Transverse colon (tissue), 4 donors: ENCODE data around the gene SEPTIN5. TPM values are rescaled to one million over a fixed set of nuclear protein-coding genes. Genes with fewer than 3 reads are reported as not detected.
A peak's percentile ranks its signal among the peaks of the same experiment; 100 is the strongest.

Experiments used
- DNase-seq: peaks from one replicate; pipeline ENCODE4 v3.0.0-alpha.2; 2019
- H3K27ac ChIP-seq, 4 donors: fragments of 200-600 bp; sonication (generic); 2 replicates each; pipeline ENCODE4 v1.5.1; 2016 to 2018; ENCODE audit warnings: inconsistent platforms in 4 of 4
- H3K27me3 ChIP-seq: fragments of 200-600 bp; sonication (generic); 2 replicates; pipeline ENCODE4 v1.5.1; 2017; ENCODE audit warnings: inconsistent platforms
- H3K36me3 ChIP-seq, 4 donors: fragments of 200-600 bp; sonication (generic); 2 replicates each; pipeline ENCODE4 v1.5.1; 2017 to 2019; ENCODE audit warnings: inconsistent platforms in 4 of 4
- H3K4me1 ChIP-seq, 4 donors: fragments of 200-600 bp; sonication (generic); 2 replicates each; pipeline ENCODE4 v1.5.1; 2017 to 2020; ENCODE audit warnings: inconsistent platforms in 4 of 4
- H3K4me3 ChIP-seq, 4 donors: fragments of 200-600 bp; sonication (generic); 1 replicate in 1 of 4; 2 replicates in 3 of 4; pipeline versions ENCODE4 v1.5.1 to v1.6.1; 2017 to 2019; ENCODE audit warnings: inconsistent platforms in 4 of 4
- H3K9me3 ChIP-seq, 2 donors: fragments of 200-600 bp; sonication (generic); 2 replicates each; pipeline ENCODE4 v1.5.1; 2017 to 2019; ENCODE audit warnings: inconsistent platforms in 2 of 2
- CTCF ChIP-seq, 5 experiments: fragments of 200-600 bp in 3 of 5; fragments of 450-650 bp in 2 of 5; sonication (generic) in 3 of 5; IDR thresholded peaks; 1 replicate in 2 of 5; 2 replicates in 3 of 5; pipeline ENCODE4 v1.5.1; 2016 to 2017; ENCODE audit warnings: antibody characterized with exemption in 5 of 5, inconsistent platforms in 3 of 5, mild to moderate bottlenecking in 2 of 5, moderate library complexity in 1 of 5
- EP300 ChIP-seq: sonication (generic); formaldehyde crosslinking; IDR thresholded peaks from one replicate; pipeline ENCODE4 v1.6.1; 2017; ENCODE audit warnings: antibody characterized with exemption, low read depth
- POLR2A ChIP-seq: fragments of 450-650 bp; IDR thresholded peaks from one replicate; pipeline ENCODE4 v1.6.1; 2016; ENCODE audit warnings: antibody characterized with exemption, mild to moderate bottlenecking, moderate library complexity
- POLR2AphosphoS5 ChIP-seq, 3 donors: sonication (generic); formaldehyde crosslinking; IDR thresholded peaks; one replicate each; pipeline ENCODE4 v1.6.1; 2016; ENCODE audit warnings: antibody characterized with exemption in 3 of 3
- whole genome bisulfite sequencing, 2 donors: methylation state at CpG; one replicate each; pipeline ENCODE4 v1.1.5; 2018; ENCODE audit warnings: low coverage in 1 of 2; 5-methylcytosine and 5-hydroxymethylcytosine counted together
- in situ Hi-C, 4 donors: fragments of 200-750 bp; cut with MboI; loops; one replicate each; pipeline versions ENCODE4 v1.15.0 to v1.15.1; 2017; ENCODE audit warnings: low sequenced_read_pairs in 3 of 4, low pct_ligation_motif_present in 1 of 4, low pct_unique_long_range_greater_than_20kb in 1 of 4
- intact Hi-C: fragments of 100-400 bp; cut with DNase I; formaldehyde crosslinking; loops from one replicate; pipeline ENCODE4 v1.15.1; 2023; ENCODE audit warnings: low total_unique reads
- total RNA-seq, 4 donors: library from RNA; depleted of rRNA; stranded (reverse); fragments of >200 nt; gene quantifications; one replicate each; pipeline ENCODE4 v1.1.0, GENCODE V29; 2016

SEPTIN5 gene
- total RNA-seq, 4 donors from 2014 or later: 2.5 to 709 (median 5.4) TPM

- H3K27ac ChIP-seq: no peak overlapping the region
- H3K27me3 ChIP-seq: peaks cover 42% of the 10 kb centered on the region
- no peaks in the 10 kb centered on the region for H3K36me3 ChIP-seq
- TF ChIP-seq CTCF (IDR thresholded peaks at IDR 0.05): no peak
- no peak for TF ChIP-seq POLR2AphosphoS5 (IDR thresholded peaks at IDR 0.05)
- no peak for TF ChIP-seq EP300
- TF ChIP-seq POLR2A: no peak
- WGBS, 2 donors: 59% methylated on average over 11 of the region's 11 CpGs; no CpG with 5 or more reads in 1 of the 2 donors
- no peaks in the 10 kb centered on the region for H3K9me3 ChIP-seq
- in situ Hi-C loops: no loop called here
- no peaks in the 10 kb centered on the region for H3K4me1 ChIP-seq
- no peak overlapping the region for H3K4me3 ChIP-seq
- no peak for DNase-seq
- intact Hi-C loops: loop anchor here (2.0 kb wide), 1 partner anchor 38 kb away; no protein-coding TSS in a partner anchor
These were observed 35.3 kb upstream of the SEPTIN5 start for GRCh38 chr22:19678949-19679521.

- intact Hi-C loops: loop anchor here (2.0 kb wide), 1 partner anchor 37 kb away; no protein-coding TSS in a partner anchor
- Histone ChIP-seq H3K4me1 (no peaks in the 10 kb centered on the region), H3K27ac (no peak overlapping the region), H3K9me3 (no peaks in the 10 kb centered on the region), H3K36me3 (no peaks in the 10 kb centered on the region), H3K4me3 (no peak overlapping the region), H3K27me3 (peaks cover 42% of the 10 kb centered on the region)
- in situ Hi-C loops: no loop called here
- TF ChIP-seq POLR2AphosphoS5 (IDR thresholded peaks at IDR 0.05): no peak
- TF ChIP-seq POLR2A: no peak
- peak; percentile 63 to 83 (median 80) for TF ChIP-seq CTCF (IDR thresholded peaks at IDR 0.05)
- no peak for TF ChIP-seq EP300
- 29% methylated on average over 14 of the region's 14 CpGs; no CpG with 5 or more reads in 1 of the 2 donors for WGBS, 2 donors
- peak; percentile 27 for DNase-seq
These were observed 34.7 kb upstream of the SEPTIN5 start for GRCh38 chr22:19679522-19680101.

- in situ Hi-C loops: no loop called here
- no peaks in the 10 kb centered on the region for H3K4me1 ChIP-seq
- no peak for DNase-seq
- no peak overlapping the region for H3K4me3 ChIP-seq
- H3K9me3 ChIP-seq: no peaks in the 10 kb centered on the region
- H3K36me3 ChIP-seq: no peaks in the 10 kb centered on the region
- H3K27me3 ChIP-seq: peaks cover 42% of the 10 kb centered on the region
- TF ChIP-seq POLR2A (no peak), CTCF (IDR thresholded peaks at IDR 0.05) (no peak), POLR2AphosphoS5 (IDR thresholded peaks at IDR 0.05) (no peak), EP300 (no peak)
- intact Hi-C loops: no loop called here
- H3K27ac ChIP-seq: no peak overlapping the region
- 69 to 85% methylated on average over 3 to 16 of the region's 16 CpGs for WGBS, 2 donors
These were observed 33.9 kb upstream of the SEPTIN5 start for GRCh38 chr22:19680287-19680881.

GRCh38 chr22:19680911-19681862 lies 33.1 kb upstream of the SEPTIN5 start:
- no peaks in the 10 kb centered on the region for H3K36me3 ChIP-seq
- DNase-seq: no peak
- in situ Hi-C loops: no loop called here
- H3K27ac ChIP-seq: no peak overlapping the region
- 78 to 80% methylated on average over 7 to 11 of the region's 11 CpGs for WGBS, 2 donors
- H3K4me1 ChIP-seq: no peaks in the 10 kb centered on the region
- intact Hi-C loops: no loop called here
- TF ChIP-seq POLR2A: no peak
- no peak for TF ChIP-seq CTCF (IDR thresholded peaks at IDR 0.05)
- no peak for TF ChIP-seq POLR2AphosphoS5 (IDR thresholded peaks at IDR 0.05)
- no peak for TF ChIP-seq EP300
- H3K27me3 ChIP-seq: peaks cover 36% of the 10 kb centered on the region
- H3K9me3 ChIP-seq: no peaks in the 10 kb centered on the region
- no peak overlapping the region for H3K4me3 ChIP-seq
